DMS79 treated with DMSO at 0.1 percent for 48 hours (cell line): Measurements from ENCODE around the gene CCDC144A.
"Not testable (repeated sequence)": the region's sequence is repeated elsewhere in the genome, so short reads cannot be mapped to it uniquely, and the experiment has no call there.

Experiments used
- DNase-seq: peaks from one replicate; lab custom pipeline; 2025; lab: John Stamatoyannopoulos, UW

The CCDC144A gene

GRCh38 chr17:16751224-16751923 lies 61.3 kb downstream of the CCDC144A start:
- DNase-seq, result not testable (repeated sequence)

- not testable (repeated sequence) for DNase-seq
Observed at GRCh38 chr17:16751924-16752287, 61.9 kb downstream of the CCDC144A start.

- not testable (repeated sequence) for DNase-seq
Observed at GRCh38 chr17:16757520-16757919, 67.5 kb downstream of the CCDC144A start.

GRCh38 chr17:16758177-16758576 lies 68.1 kb downstream of the CCDC144A start:
- DNase-seq, result not testable (repeated sequence)

GRCh38 chr17:16768290-16769175 lies 78.5 kb downstream of the CCDC144A start:
- not testable (repeated sequence) for DNase-seq

GRCh38 chr17:16772394-16773145 lies 82.5 kb downstream of the CCDC144A start:
- DNase-seq, result not testable (repeated sequence)

GRCh38 chr17:16773146-16773522 lies 83.1 kb downstream of the CCDC144A start:
- DNase-seq, result not testable (repeated sequence)

- DNase-seq, result not testable (repeated sequence)
Observed at GRCh38 chr17:16787851-16788250, 97.8 kb downstream of the CCDC144A start.

GRCh38 chr17:16788889-16789536 lies 99.0 kb downstream of the CCDC144A start:
- DNase-seq, result not testable (repeated sequence)

- not testable (repeated sequence) for DNase-seq
Observed at GRCh38 chr17:16789622-16790021, 99.6 kb downstream of the CCDC144A start.

GRCh38 chr17:16790313-16790871 lies 100.4 kb downstream of the CCDC144A start:
- DNase-seq, result not testable (repeated sequence)

- DNase-seq, result not testable (repeated sequence)
Observed at GRCh38 chr17:16794215-16794614, 104.2 kb downstream of the CCDC144A start.

- not testable (repeated sequence) for DNase-seq
Observed at GRCh38 chr17:16795894-16796293, 105.9 kb downstream of the CCDC144A start.

- not testable (repeated sequence) for DNase-seq
Observed at GRCh38 chr17:16804851-16805250, 114.8 kb downstream of the CCDC144A start.

GRCh38 chr17:16806599-16806998 lies 116.6 kb downstream of the CCDC144A start:
- DNase-seq, result not testable (repeated sequence)

GRCh38 chr17:16807620-16808019 lies 117.6 kb downstream of the CCDC144A start:
- DNase-seq, result not testable (repeated sequence)

GRCh38 chr17:16810236-16810635 lies 120.2 kb downstream of the CCDC144A start:
- DNase-seq, result not testable (repeated sequence)

- DNase-seq, result not testable (repeated sequence)
Observed at GRCh38 chr17:16812126-16812525, 122.1 kb downstream of the CCDC144A start.

- no peak for DNase-seq
Observed at GRCh38 chr17:16814439-16814838, 124.4 kb downstream of the CCDC144A start.

GRCh38 chr17:16817201-16817600 lies 127.2 kb downstream of the CCDC144A start:
- DNase-seq, result no peak

GRCh38 chr17:16817940-16818339 lies 127.9 kb downstream of the CCDC144A start:
- DNase-seq, result not testable (repeated sequence)
